K562 (cell line): ENCODE data around the gene MYO7A. TPM values are rescaled to one million over a fixed set of nuclear protein-coding genes. Genes with fewer than 3 reads are reported as not detected.
A peak's percentile ranks its signal among the peaks of the same experiment; 100 is the strongest.

Experiments
- ATAC-seq: fragments of 200-7000 bp; cut with Tn5 transposase; 3 replicates; pipeline ENCODE4 v1.9.1; 2020; ENCODE audit warnings: moderate library complexity
- BruUV-seq: library from RNA; stranded (reverse); fragments of 400-500 nt; replicated peaks from 2 replicates; lab custom pipeline; 2021; lab: Mats Ljungman, UMichigan
- CTCF ChIA-PET: fragments of 300-600 bp; formaldehyde crosslinking; extraction: SDS; loops from one replicate; lab custom pipeline; 2021; ENCODE audit warnings: low intra/inter-chr PET ratio; lab: Yijun Ruan, JAX
- POLR2A ChIA-PET: fragments of 300-600, 350-650 bp; sonication (Branson Sonifier 250); formaldehyde crosslinking; extraction: SDS; loops from one replicate; lab custom pipeline; 2021; ENCODE audit warnings: antibody characterized with exemption, inconsistent platforms; lab: Yijun Ruan, JAX
- DNase-seq, 4 experiments: peaks; one replicate each; pipeline versions ENCODE4 v3.0.0 to v3.0.0-alpha.2; 2011 to 2018; ENCODE audit warnings: low spot score in 3 of 4, mixed read lengths in 3 of 4; ENCODE audit errors: extremely low read depth in 1 of 4
- FAIRE-seq: peaks from 2 replicates; lab custom pipeline; 2011; peaks lifted over from hg19 to GRCh38; lab: Jason Lieb, UNC
- H2AFZ ChIP-seq: 2 replicates; pipeline ENCODE4 v1.6.0; 2011; ENCODE audit warnings: low read depth, low read length, control low read depth, inconsistent platforms
- H3K27ac ChIP-seq: fragments of 200-600 bp; 3 replicates; pipeline ENCODE4 v1.8.0; 2011; ENCODE audit warnings: low read depth, mild to moderate bottlenecking, control low read depth, inconsistent platforms, low read length, moderate library complexity, mixed read lengths; ENCODE audit errors: extremely low read depth
- H3K27me3 ChIP-seq, 2 experiments: fragments of 300-600 bp in 1 of 2; 2 replicates in 1 of 2; 3 replicates in 1 of 2; pipeline versions ENCODE4 v1.6.0 to v1.8.0; 2011; ENCODE audit warnings: inconsistent platforms in 2 of 2, low read length in 2 of 2, mild to moderate bottlenecking in 1 of 2, mixed read lengths in 1 of 2, moderate library complexity in 1 of 2; ENCODE audit not compliant: control insufficient read depth in 2 of 2, insufficient read depth in 2 of 2
- H3K36me3 ChIP-seq: fragments of 300-600 bp; 3 replicates; pipeline ENCODE4 v1.8.0; 2011; ENCODE audit warnings: mild to moderate bottlenecking, low read length, inconsistent platforms; ENCODE audit not compliant: control insufficient read depth, insufficient read depth
- H3K4me1 ChIP-seq, 2 experiments: fragments of 200-600 bp in 1 of 2; replicated peaks in 1 of 2; 2 replicates in 1 of 2; 3 replicates in 1 of 2; pipeline versions ENCODE4 v1.5.1 to v1.8.0; 2011; ENCODE audit warnings: inconsistent platforms in 2 of 2, low read length in 2 of 2, mild to moderate bottlenecking in 1 of 2, mixed read lengths in 1 of 2, moderate library complexity in 1 of 2; ENCODE audit not compliant: control insufficient read depth in 2 of 2, insufficient read depth in 2 of 2
- H3K4me2 ChIP-seq: 2 replicates; pipeline ENCODE4 v1.6.1; 2011; ENCODE audit warnings: low read length, control low read depth, inconsistent platforms, mixed read lengths; ENCODE audit not compliant: insufficient read depth
- H3K4me3 ChIP-seq: fragments of 200-600 bp; sonication (generic), shearing (Covaris generic); 2 replicates; pipeline ENCODE4 v1.5.1; 2016; ENCODE audit warnings: control low read depth, inconsistent platforms
- H3K79me2 ChIP-seq: fragments of 200-600 bp; 3 replicates; pipeline ENCODE4 v1.8.0; 2011; ENCODE audit warnings: low read length, inconsistent platforms; ENCODE audit not compliant: control insufficient read depth, insufficient read depth
- H3K9ac ChIP-seq, 2 experiments: 2 replicates each; pipeline versions ENCODE4 v1.6.0 to v1.6.1; 2011; ENCODE audit warnings: low read depth in 2 of 2, low read length in 2 of 2, control low read depth in 1 of 2, inconsistent platforms in 1 of 2, mild to moderate bottlenecking in 1 of 2, mixed read lengths in 1 of 2; ENCODE audit not compliant: insufficient read depth in 1 of 2
- H3K9me1 ChIP-seq: one replicate; pipeline ENCODE4 v1.6.0; 2011; ENCODE audit warnings: inconsistent platforms, mild to moderate bottlenecking, low read length, moderate library complexity; ENCODE audit not compliant: control insufficient read depth, insufficient read depth
- H3K9me3 ChIP-seq: replicated peaks from 2 replicates; pipeline ENCODE4 v1.5.1; 2011; ENCODE audit warnings: low read depth, low read length, inconsistent platforms; ENCODE audit not compliant: control insufficient read depth, insufficient read depth
- H4K20me1 ChIP-seq: replicated peaks from 2 replicates; pipeline ENCODE4 v1.6.1; 2011; ENCODE audit warnings: low read length, inconsistent platforms, mixed read lengths; ENCODE audit not compliant: control insufficient read depth, insufficient read depth
- BCL6 ChIP-seq: fragments of 250-450 bp; sonication (Bioruptor Pico); IDR thresholded peaks from 2 replicates; pipeline ENCODE4 v1.4.0; 2020
- BCOR ChIP-seq: fragments of 450-650 bp; IDR thresholded peaks from 2 replicates; pipeline ENCODE4 v1.6.1; 2016
- BRD4 ChIP-seq: fragments of 200-600 bp; sonication (generic); IDR thresholded peaks from 2 replicates; pipeline ENCODE4 v1.6.1; 2017; ENCODE audit warnings: inconsistent platforms
- ELF4 ChIP-seq: fragments of 450-650 bp; formaldehyde crosslinking; IDR thresholded peaks from 2 replicates; pipeline ENCODE4 v1.4.0; 2022; ENCODE audit warnings: missing genetic modification characterization
- GTF2E2 ChIP-seq: fragments of 200-800 bp; sonication (Bioruptor generic); IDR thresholded peaks from 2 replicates; pipeline ENCODE4 v1.6.1; 2016; ENCODE audit warnings: missing genetic modification characterization, missing compliant biosample characterization
- KDM1A ChIP-seq, 2 experiments: fragments of 450-650 bp; IDR thresholded peaks; 2 replicates each; pipeline ENCODE4 v1.6.1; 2016; ENCODE audit warnings: mild to moderate bottlenecking in 2 of 2
- POLR2A ChIP-seq: fragments of 450-650 bp; conservative IDR thresholded peaks from 2 replicates; pipeline ENCODE4 v1.6.1; 2016
- POLR2H ChIP-seq: IDR thresholded peaks from 2 replicates; pipeline ENCODE4 v1.6.1; 2016; ENCODE audit warnings: missing genetic modification characterization, low read depth, mild to moderate bottlenecking, control low read depth, missing compliant biosample characterization, moderate library complexity
- RBM25 ChIP-seq: fragments of 200-400 bp; formaldehyde crosslinking; IDR thresholded peaks from 2 replicates; pipeline ENCODE4 v1.6.1; 2018; ENCODE audit warnings: low read length, low read depth, moderate library complexity; ENCODE audit not compliant: severe bottlenecking
- RCOR1 ChIP-seq, 2 experiments: IDR thresholded peaks; 2 replicates each; pipeline ENCODE4 v1.6.1; 2012; ENCODE audit warnings: low read depth in 2 of 2, low read length in 2 of 2, borderline replicate concordance in 1 of 2, improper control_type of control experiment in 1 of 2
- SMARCA5 ChIP-seq: fragments of 450-650 bp; IDR thresholded peaks from 2 replicates; pipeline ENCODE4 v1.6.1; 2016
- ZFP36 ChIP-seq: fragments of 150-350 bp; IDR thresholded peaks from 2 replicates; pipeline ENCODE4 v1.6.1; 2018; ENCODE audit warnings: low read length, low read depth; ENCODE audit not compliant: partially characterized antibody
- WGBS: fragments of 100-300 bp; shearing (Covaris generic); methylation state at CpG from one replicate; pipeline ENCODE4 v1.1.6; 2016; ENCODE audit warnings: low coverage, mixed read lengths; ENCODE audit not compliant: insufficient coverage; ENCODE audit errors: missing lambda C conversion rate; 5-methylcytosine and 5-hydroxymethylcytosine counted together
- in situ Hi-C: fragments of 300-500 bp; cut with MboI; formaldehyde crosslinking; loops from 4 replicates; pipeline ENCODE4 v1.15.0; 2018; ENCODE audit warnings: inconsistent platforms, mixed read lengths
- intact Hi-C: fragments of 100-400 bp; cut with micrococcal nuclease; formaldehyde crosslinking; loops from 2 replicates; pipeline ENCODE4 v1.14.2; 2022
- polyA plus RNA-seq, 8 experiments: library from polyadenylated mRNA; depleted of rRNA in 4 of 8; stranded (reverse) in 5 of 8; unstranded in 3 of 8; fragments of >200 nt; fragmentation: Nextera tagmentation in 2 of 8; fragmentation: Illumina TruSeq in 1 of 8; extraction: Ambion mirVana in 2 of 8; extraction: Trizol in 1 of 8; gene quantifications; 2 replicates each; pipeline versions ENCODE4 v1.2.1 to v1.2.3, GENCODE V29; 2011 to 2014; ENCODE audit warnings: inconsistent platforms in 1 of 8, missing spikeins in 1 of 8
- total RNA-seq, 7 experiments: library from RNA; depleted of rRNA in 6 of 7; stranded (reverse); fragments of >200 nt in 6 of 7; fragmentation: Illumina TruSeq in 2 of 7; extraction: Trizol in 2 of 7; gene quantifications; 2 replicates each; pipeline versions ENCODE4 v1.2.1 to v1.2.3, GENCODE V29; 2011 to 2021; ENCODE audit warnings: low replicate concordance in 1 of 7
- TF ChIP-seq, protein P1 (sequence below), 2 experiments: fragments of 450-650 bp in 1 of 2; sonication (generic) in 1 of 2; formaldehyde crosslinking in 1 of 2; IDR thresholded peaks in 1 of 2; conservative IDR thresholded peaks in 1 of 2; 2 replicates each; pipeline versions ENCODE4 v1.6.1 to v1.8.1; 2016 to 2023; ENCODE audit warnings: mild to moderate bottlenecking in 2 of 2, moderate library complexity in 2 of 2, inconsistent platforms in 1 of 2, missing genetic modification reagents in 1 of 2
- TF ChIP-seq, protein P2 (sequence below), 2 experiments: fragments of 250-450 bp in 1 of 2; fragments of 450-650 bp in 1 of 2; sonication (Bioruptor Pico) in 1 of 2; IDR thresholded peaks; 2 replicates each; pipeline versions ENCODE4 v1.6.1 to v1.8.0; 2016 to 2021; ENCODE audit warnings: mild to moderate bottlenecking in 2 of 2, moderate library complexity in 2 of 2, missing compliant biosample characterization in 1 of 2, missing genetic modification characterization in 1 of 2
- TF ChIP-seq, protein P3 (sequence below), 2 experiments: IDR thresholded peaks; 2 replicates each; pipeline ENCODE4 v1.6.1; 2012; ENCODE audit warnings: improper control_type of control experiment in 2 of 2, low read depth in 2 of 2, low read length in 2 of 2, borderline replicate concordance in 1 of 2

MYO7A gene
- total and polyA plus RNA-seq, 9 of the 15 experiments (the other 6 are each of a cell fraction or from before 2014, with no cell fraction given) = 0.01 to 0.11 (median 0.07) TPM; not detected in 1

- Histone ChIP-seq H3K9me1 (peaks cover 3% of the 10 kb centered on the region), H3K79me2 (no peaks in the 10 kb centered on the region), H3K4me2 (no peak overlapping the region)
- in situ Hi-C loops = no loop called here
- WGBS = 3% methylated on average over 10 of the region's 10 CpGs
- no peak for TF ChIP-seq BRD4
- TF ChIP-seq ZFP36 = peak; percentile 79
- no peak for TF ChIP-seq POLR2H (tag)
- TF ChIP-seq, protein P1, sequence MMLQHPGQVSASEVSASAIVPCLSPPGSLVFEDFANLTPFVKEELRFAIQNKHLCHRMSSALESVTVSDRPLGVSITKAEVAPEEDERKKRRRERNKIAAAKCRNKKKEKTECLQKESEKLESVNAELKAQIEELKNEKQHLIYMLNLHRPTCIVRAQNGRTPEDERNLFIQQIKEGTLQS (IDR thresholded peaks at IDR 0.05) = no peak
- TF ChIP-seq, protein P1 (CRISPR knock-in tag; conservative IDR thresholded peaks at IDR 0.05) = no peak
- peak; percentile 62 for TF ChIP-seq BCOR
- no peak for TF ChIP-seq POLR2A
- TF ChIP-seq, protein P2, sequence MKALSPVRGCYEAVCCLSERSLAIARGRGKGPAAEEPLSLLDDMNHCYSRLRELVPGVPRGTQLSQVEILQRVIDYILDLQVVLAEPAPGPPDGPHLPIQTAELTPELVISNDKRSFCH (CRISPR knock-in tag; IDR thresholded peaks at IDR 0.05) = no peak
- TF ChIP-seq, protein P2 (tag; IDR thresholded peaks at IDR 0.05) = no peak
- TF ChIP-seq RCOR1 (IDR thresholded peaks at IDR 0.05; ENCODE audit: borderline replicate concordance in 1 of 2, low read depth in 2 of 2, low read length in 2 of 2) = 0 out of 4 replicates have a peak, but pooled peaks of 1 of the 2 experiments have one; percentile 12
- TF ChIP-seq SMARCA5 = peak; percentile 54; the same call in 1 of the 2 replicates
- TF ChIP-seq, protein P3, sequence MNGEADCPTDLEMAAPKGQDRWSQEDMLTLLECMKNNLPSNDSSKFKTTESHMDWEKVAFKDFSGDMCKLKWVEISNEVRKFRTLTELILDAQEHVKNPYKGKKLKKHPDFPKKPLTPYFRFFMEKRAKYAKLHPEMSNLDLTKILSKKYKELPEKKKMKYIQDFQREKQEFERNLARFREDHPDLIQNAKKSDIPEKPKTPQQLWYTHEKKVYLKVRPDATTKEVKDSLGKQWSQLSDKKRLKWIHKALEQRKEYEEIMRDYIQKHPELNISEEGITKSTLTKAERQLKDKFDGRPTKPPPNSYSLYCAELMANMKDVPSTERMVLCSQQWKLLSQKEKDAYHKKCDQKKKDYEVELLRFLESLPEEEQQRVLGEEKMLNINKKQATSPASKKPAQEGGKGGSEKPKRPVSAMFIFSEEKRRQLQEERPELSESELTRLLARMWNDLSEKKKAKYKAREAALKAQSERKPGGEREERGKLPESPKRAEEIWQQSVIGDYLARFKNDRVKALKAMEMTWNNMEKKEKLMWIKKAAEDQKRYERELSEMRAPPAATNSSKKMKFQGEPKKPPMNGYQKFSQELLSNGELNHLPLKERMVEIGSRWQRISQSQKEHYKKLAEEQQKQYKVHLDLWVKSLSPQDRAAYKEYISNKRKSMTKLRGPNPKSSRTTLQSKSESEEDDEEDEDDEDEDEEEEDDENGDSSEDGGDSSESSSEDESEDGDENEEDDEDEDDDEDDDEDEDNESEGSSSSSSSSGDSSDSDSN (IDR thresholded peaks at IDR 0.05; ENCODE audit: borderline replicate concordance in 1 of 2, low read depth in 2 of 2, low read length in 2 of 2) = no peak
- no peak for TF ChIP-seq ELF4 (CRISPR knock-in tag)
- TF ChIP-seq KDM1A (IDR thresholded peaks at IDR 0.05) = peak in 1 of 2 experiments; percentile 44; a peak in 1 of 4 replicates
- TF ChIP-seq BCL6 = no peak
- TF ChIP-seq RBM25 = peak; percentile 81
- no peak for TF ChIP-seq GTF2E2 (tag)
- TF ChIP-seq, all 486 proteins: peak for 6
- Histone ChIP-seq H4K20me1 (no peaks in the 10 kb centered on the region), H3K4me1 (peaks cover 0 to 8% of the 10 kb centered on the region in 2 experiments; a peak in 1 of 5 replicates), H3K4me3 (no peak overlapping the region), H2AFZ (no peak overlapping the region), H3K27me3 (peaks cover 7 to 68% of the 10 kb centered on the region in 2 experiments; a peak in 4 of 5 replicates), H3K36me3 (no peaks in the 10 kb centered on the region), H3K9ac (no peak overlapping the region), H3K9me3 (no peaks in the 10 kb centered on the region), H3K27ac (no peak overlapping the region)
- ChIA-PET CTCF (no interaction called here), POLR2A (no interaction called here)
- no peak for FAIRE-seq
- no TSS peak for BruUV-seq
- DNase-seq = no peak
- ATAC-seq = no peak
- intact Hi-C loops = no loop called here
These were observed 79.7 kb downstream of the MYO7A start for GRCh38 chr11:77207618-77208313.
